IMR-90 (cell line): ENCODE measurements around the gene ATPAF2. TPM values are rescaled to one million over a fixed set of nuclear protein-coding genes. Genes with fewer than 3 reads are reported as not detected.

Experiments
- ELK1 ChIP-seq: fragments of 150-350 bp; IDR thresholded peaks from 2 replicates; pipeline ENCODE4 v1.6.1; 2016; ENCODE audit warnings: low read depth, mild to moderate bottlenecking, low read length, moderate library complexity, borderline replicate concordance
- polyA plus RNA-seq, 3 experiments: library from polyadenylated mRNA; depleted of rRNA; stranded (reverse); fragments of >200 nt; gene quantifications; 2 replicates each; pipeline ENCODE4 v1.2.3, GENCODE V29; 2012; ENCODE audit warnings: low replicate concordance in 1 of 3
- total RNA-seq: library from RNA; depleted of rRNA; stranded (reverse); fragments of >200 nt; gene quantifications from 2 replicates; pipeline ENCODE4 v1.2.3, GENCODE V29; 2012

The ATPAF2 gene
- total and polyA plus RNA-seq, 2 of the 4 experiments (the other 2 are of a cell fraction) = 19.5 to 27.6 TPM

GRCh38 chr17:18025945-18026776 is 12.8 kb downstream of the ATPAF2 start (continued):
- TF ChIP-seq ELK1 = no peak
